Stomach smooth muscle (tissue), 2 donors: ENCODE data around the gene F10.

Experiments
- H3K27ac ChIP-seq: one replicate; pipeline ENCODE4 v1.7.0; 2013; ENCODE audit warnings: mild to moderate bottlenecking, low read length, inconsistent platforms
- H3K27me3 ChIP-seq, 2 donors: one replicate each; pipeline ENCODE4 v1.7.0; 2013; ENCODE audit warnings: low read length in 2 of 2; ENCODE audit not compliant: insufficient read depth in 2 of 2, control insufficient read depth in 1 of 2
- H3K36me3 ChIP-seq, 2 donors: one replicate each; pipeline ENCODE4 v1.7.0; 2013; ENCODE audit warnings: low read length in 2 of 2; ENCODE audit not compliant: control insufficient read depth in 2 of 2, insufficient read depth in 2 of 2
- H3K4me1 ChIP-seq: one replicate; pipeline ENCODE4 v1.7.0; 2013; ENCODE audit warnings: low read length; ENCODE audit not compliant: control insufficient read depth, insufficient read depth
- H3K4me3 ChIP-seq, 2 donors: one replicate each; pipeline ENCODE4 v1.7.0; 2013; ENCODE audit warnings: low read length in 2 of 2
- H3K9ac ChIP-seq, 2 donors: one replicate each; pipeline ENCODE4 v1.7.0; 2013; ENCODE audit warnings: low read length in 2 of 2, mild to moderate bottlenecking in 1 of 2
- H3K9me3 ChIP-seq, 2 donors: one replicate each; pipeline ENCODE4 v1.7.0; 2013; ENCODE audit warnings: low read length in 2 of 2; ENCODE audit not compliant: control insufficient read depth in 2 of 2
- donor health status: healthy.
- donor health status: Pancreatic carcinoma.

Gene F10

GRCh38 chr13:113087923-113088690, 34.5 kb upstream of the F10 start:
- Histone ChIP-seq H3K4me3 (no peak overlapping the region), H3K27ac (no peak overlapping the region), H3K27me3 (peaks cover 0 to 2% of the 10 kb centered on the region in 2 donors), H3K9ac (no peak overlapping the region), H3K9me3 (no peaks in the 10 kb centered on the region), H3K4me1 (no peaks in the 10 kb centered on the region), H3K36me3 (no peaks in the 10 kb centered on the region)

- Histone ChIP-seq H3K27ac (no peak overlapping the region), H3K9ac (no peak overlapping the region), H3K36me3 (no peaks in the 10 kb centered on the region)
Observed at GRCh38 chr13:113088691-113089020, 33.9 kb upstream of the F10 start.

GRCh38 chr13:113089693-113090414, 32.7 kb upstream of the F10 start:
- Histone ChIP-seq H3K9ac (no peak overlapping the region), H3K4me3 (no peak overlapping the region), H3K4me1 (no peaks in the 10 kb centered on the region), H3K27ac (no peak overlapping the region), H3K36me3 (no peaks in the 10 kb centered on the region), H3K27me3 (peaks cover 0 to 5% of the 10 kb centered on the region in 2 donors), H3K9me3 (no peaks in the 10 kb centered on the region)

More at GRCh38 chr13:113088691-113089020, 33.9 kb upstream of the F10 start:
- Histone ChIP-seq H3K27me3 (peaks cover 0 to 2% of the 10 kb centered on the region in 2 donors), H3K4me1 (no peaks in the 10 kb centered on the region), H3K4me3 (no peak overlapping the region), H3K9me3 (no peaks in the 10 kb centered on the region)

- no peaks in the 10 kb centered on the region for H3K9me3 ChIP-seq
- H3K27me3 ChIP-seq = peaks cover 0 to 5% of the 10 kb centered on the region in 2 donors
- H3K4me3 ChIP-seq = no peak overlapping the region
- no peak overlapping the region for H3K9ac ChIP-seq
- no peaks in the 10 kb centered on the region for H3K36me3 ChIP-seq
- no peaks in the 10 kb centered on the region for H3K4me1 ChIP-seq
- no peak overlapping the region for H3K27ac ChIP-seq
Observed at GRCh38 chr13:113090415-113090770, 32.2 kb upstream of the F10 start.

GRCh38 chr13:113090806-113091205, 31.8 kb upstream of the F10 start:
- no peak overlapping the region for H3K4me3 ChIP-seq
- no peak overlapping the region for H3K27ac ChIP-seq
- H3K9ac ChIP-seq = no peak overlapping the region
- no peaks in the 10 kb centered on the region for H3K4me1 ChIP-seq
- no peaks in the 10 kb centered on the region for H3K36me3 ChIP-seq
- H3K27me3 ChIP-seq = peaks cover 0 to 5% of the 10 kb centered on the region in 2 donors
- no peaks in the 10 kb centered on the region for H3K9me3 ChIP-seq

- Histone ChIP-seq H3K27ac (no peak overlapping the region), H3K4me1 (no peaks in the 10 kb centered on the region), H3K36me3 (no peaks in the 10 kb centered on the region), H3K4me3 (no peak overlapping the region), H3K9me3 (no peaks in the 10 kb centered on the region), H3K9ac (no peak overlapping the region), H3K27me3 (peaks cover 0 to 5% of the 10 kb centered on the region in 2 donors)
Observed at GRCh38 chr13:113091211-113091771, 31.3 kb upstream of the F10 start.

- no peaks in the 10 kb centered on the region for H3K4me1 ChIP-seq
- H3K36me3 ChIP-seq = no peaks in the 10 kb centered on the region
- no peak overlapping the region for H3K27ac ChIP-seq
- no peaks in the 10 kb centered on the region for H3K9me3 ChIP-seq
- no peak overlapping the region for H3K4me3 ChIP-seq
- peaks cover 0 to 8% of the 10 kb centered on the region in 2 donors for H3K27me3 ChIP-seq
- H3K9ac ChIP-seq = no peak overlapping the region
Observed at GRCh38 chr13:113091891-113092775, 30.5 kb upstream of the F10 start.

- H3K9me3 ChIP-seq = no peaks in the 10 kb centered on the region
- H3K4me1 ChIP-seq = no peaks in the 10 kb centered on the region
- H3K9ac ChIP-seq = no peak overlapping the region
- no peaks in the 10 kb centered on the region for H3K36me3 ChIP-seq
- H3K27ac ChIP-seq = no peak overlapping the region
- no peak overlapping the region for H3K4me3 ChIP-seq
- peaks cover 3 to 7% of the 10 kb centered on the region in 2 donors for H3K27me3 ChIP-seq
Observed at GRCh38 chr13:113092776-113093579, 29.6 kb upstream of the F10 start.

- H3K36me3 ChIP-seq = no peaks in the 10 kb centered on the region
- peaks cover 10% of the 10 kb centered on the region in 2 donors for H3K27me3 ChIP-seq
- no peaks in the 10 kb centered on the region for H3K9me3 ChIP-seq
- H3K4me1 ChIP-seq = no peaks in the 10 kb centered on the region
- H3K4me3 ChIP-seq = no peak overlapping the region
- H3K9ac ChIP-seq = no peak overlapping the region
- no peak overlapping the region for H3K27ac ChIP-seq
Observed at GRCh38 chr13:113093580-113094409, 28.8 kb upstream of the F10 start.
